Activated CD4-positive, alpha-beta T cell treated with anti-CD3 and anti-CD28 coated beads for 1 hour (primary cell): ENCODE data around the gene GOLGA5.
"Not testable (repeated sequence)": the region's sequence is repeated elsewhere in the genome, so short reads cannot be mapped to it uniquely, and the experiment has no call there.

ENCODE experiments used
- DNase-seq: peaks from one replicate; pipeline ENCODE4 v3.0.0-alpha.2; 2020

Gene GOLGA5

DNA sequence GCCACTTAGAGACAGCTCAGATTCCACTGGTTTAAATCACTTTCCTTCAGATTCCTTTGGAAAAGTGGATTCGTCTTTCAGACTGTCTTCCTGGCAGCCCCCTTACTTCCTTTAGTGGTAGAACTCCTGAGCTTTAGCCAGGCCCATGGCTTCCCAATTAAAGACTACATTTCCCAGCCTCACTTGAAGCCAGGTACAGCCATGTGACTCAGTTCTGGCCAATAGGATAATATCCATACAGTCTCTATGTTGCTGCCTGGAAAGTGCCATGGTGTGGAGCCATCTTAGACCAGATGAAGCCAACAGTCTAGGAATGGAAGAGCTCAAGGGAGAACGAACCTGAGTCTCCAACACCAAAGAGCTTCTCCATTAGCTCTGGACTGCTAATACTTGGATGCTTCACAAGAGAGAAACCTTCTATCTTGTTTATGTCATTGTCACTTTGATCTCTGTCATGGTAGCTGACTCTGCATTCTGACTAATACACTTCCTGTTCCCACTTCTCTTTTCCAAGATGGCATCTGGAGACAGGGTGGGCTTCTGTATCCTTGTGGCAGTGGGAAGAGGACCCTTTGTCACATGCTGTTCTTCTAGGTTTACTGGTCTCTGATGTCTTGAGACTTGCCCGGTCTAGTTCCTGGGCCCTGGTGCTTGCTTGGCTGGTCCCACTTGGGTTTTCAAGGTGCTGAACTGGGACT lies 15.1 kb upstream of the GOLGA5 start:
- not testable (repeated sequence) for DNase-seq

DNA sequence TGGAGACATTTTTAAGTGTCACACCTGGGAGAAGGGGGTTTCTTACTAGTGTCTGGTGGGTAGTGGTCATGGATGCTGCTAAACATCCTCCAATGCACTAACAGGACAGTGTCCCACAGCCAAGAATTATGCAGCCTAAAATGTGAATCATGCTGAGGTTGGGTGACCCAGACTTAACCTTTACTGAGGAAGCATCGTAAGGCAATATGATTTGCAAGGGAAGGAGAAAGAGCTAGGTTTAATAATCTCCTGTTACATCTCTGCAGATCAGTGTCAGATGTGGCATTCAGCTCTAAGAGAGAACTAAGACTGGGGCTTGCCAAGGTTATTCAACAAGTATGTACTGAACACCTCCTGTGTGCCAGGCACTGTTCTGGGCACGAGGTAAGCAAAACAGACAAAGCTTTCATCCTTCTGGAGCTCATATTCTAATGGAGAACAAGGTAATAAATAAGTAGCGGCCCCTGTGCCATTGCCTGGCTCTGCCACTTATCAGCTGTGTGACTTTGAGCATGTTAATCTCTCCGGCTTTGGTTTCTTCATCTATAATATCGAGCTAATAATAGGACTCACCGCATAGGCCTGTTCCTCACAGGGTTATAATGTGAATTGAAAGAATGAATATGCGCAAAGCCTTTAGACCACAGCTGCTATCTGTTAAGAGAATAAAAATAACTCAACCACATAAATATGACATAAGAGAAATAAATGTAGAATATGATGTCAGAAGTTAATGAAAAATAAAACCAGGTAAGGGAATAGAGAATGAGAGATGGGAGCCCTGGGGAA lies 13.5 kb upstream of the GOLGA5 start:
- no peak for DNase-seq

GRCh38 chr14:92781350-92781749 lies 12.8 kb upstream of the GOLGA5 start:
- no peak for DNase-seq

GRCh38 chr14:92783813-92784431 lies 10.2 kb upstream of the GOLGA5 start:
- DNase-seq, result no peak

- no peak for DNase-seq
These were observed 8.3 kb upstream of the GOLGA5 start for GRCh38 chr14:92785667-92786426.

DNA sequence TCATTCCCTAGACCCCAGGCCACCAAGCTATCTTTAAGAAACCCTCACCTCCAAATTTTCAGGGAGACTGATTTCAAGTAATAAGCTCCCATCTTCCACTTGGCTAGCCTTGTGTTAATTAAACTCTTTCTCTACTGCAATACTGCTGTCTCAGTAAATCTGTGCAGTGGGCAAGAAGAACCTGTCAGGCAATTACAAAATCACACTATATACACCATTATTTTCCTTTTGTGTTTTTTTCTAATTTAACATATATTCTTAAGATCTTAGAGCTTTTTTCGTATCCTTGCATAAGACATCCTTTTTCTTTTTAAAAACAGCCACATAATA lies 7.7 kb upstream of the GOLGA5 start:
- no peak for DNase-seq

GRCh38 chr14:92787554-92787953 lies 6.6 kb upstream of the GOLGA5 start:
- no peak for DNase-seq

GRCh38 chr14:92789457-92790089 lies 4.5 kb upstream of the GOLGA5 start:
- DNase-seq, result no peak

- no peak for DNase-seq
These were observed 1.2 kb upstream of the GOLGA5 start for GRCh38 chr14:92792885-92793284.

GRCh38 chr14:92794547-92794941 lies 439 bp downstream of the GOLGA5 start:
- no peak for DNase-seq

DNA sequence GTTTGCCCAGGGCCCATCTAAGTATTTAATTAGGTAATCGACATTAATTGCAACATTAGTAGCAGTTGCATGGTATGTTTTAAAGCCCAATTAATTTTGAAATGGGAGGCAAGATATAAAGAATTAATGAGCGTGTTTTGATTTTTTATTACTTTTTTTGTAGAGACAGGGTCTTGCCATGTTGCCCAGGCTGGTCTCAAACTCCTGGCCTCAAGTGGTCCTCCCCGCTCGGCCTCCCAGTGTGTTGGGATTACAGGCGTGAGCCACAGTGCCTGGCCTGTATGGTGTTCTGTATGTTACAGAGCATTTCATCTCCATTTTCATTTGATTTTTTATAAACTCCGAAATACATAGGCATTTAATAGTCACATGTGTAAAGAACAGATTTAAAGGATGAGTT lies 856 bp downstream of the GOLGA5 start:
- no peak for DNase-seq

DNA sequence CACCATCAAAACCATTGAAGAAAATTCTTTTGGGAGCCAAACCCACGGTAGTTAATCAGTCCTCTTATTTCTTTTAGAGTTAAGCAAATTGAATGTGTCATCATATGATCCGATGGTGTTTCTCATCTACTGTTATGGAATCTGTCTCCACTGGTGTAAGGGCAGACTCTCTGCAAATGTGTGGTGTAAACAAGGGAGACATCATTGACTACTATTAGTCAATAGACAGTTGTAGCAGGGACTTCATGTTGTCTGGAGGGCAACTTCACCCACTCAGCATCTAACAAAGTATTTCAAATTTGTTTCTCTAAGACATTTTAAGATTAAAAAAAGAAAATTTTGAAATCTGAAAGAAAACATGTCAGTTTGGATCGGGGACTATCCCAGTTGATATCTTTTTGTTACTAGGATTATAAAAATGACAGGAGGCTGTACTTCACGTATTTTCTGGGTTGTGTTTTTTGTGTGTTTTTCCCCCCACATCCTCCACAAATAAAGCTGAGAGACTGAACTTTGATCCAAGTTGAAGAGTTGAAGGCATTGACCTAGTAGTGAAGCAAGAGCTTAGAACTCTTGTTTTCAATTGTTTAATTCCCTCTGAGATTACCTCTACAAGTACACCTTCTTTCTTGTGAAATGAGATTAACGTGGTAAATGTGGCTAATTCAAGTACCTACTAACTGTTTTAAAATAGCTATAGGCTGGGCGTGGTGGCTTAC lies 4.0 kb downstream of the GOLGA5 start:
- no peak for DNase-seq

DNA sequence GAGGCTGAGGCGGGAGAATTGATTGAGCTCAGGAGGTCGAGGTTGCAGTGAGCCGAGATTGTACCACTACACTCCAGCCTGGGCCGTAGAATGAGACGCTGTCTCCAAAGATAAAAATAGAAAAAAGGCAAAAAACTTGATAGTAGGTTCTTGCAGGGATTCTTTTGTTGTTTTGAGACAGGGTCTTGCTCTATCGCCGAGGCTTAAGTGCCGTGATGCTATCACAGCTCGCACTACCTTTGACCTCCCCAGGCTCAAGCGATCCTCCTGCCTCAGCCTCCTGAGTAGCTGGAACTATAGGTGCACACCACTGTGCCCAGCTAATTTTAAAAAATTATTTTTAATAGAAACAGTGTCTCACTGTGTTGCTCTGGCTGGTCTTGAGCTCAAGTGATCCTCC lies 4.7 kb downstream of the GOLGA5 start:
- no peak for DNase-seq

- no peak for DNase-seq
These were observed 5.9 kb downstream of the GOLGA5 start for GRCh38 chr14:92800012-92800411.

DNA sequence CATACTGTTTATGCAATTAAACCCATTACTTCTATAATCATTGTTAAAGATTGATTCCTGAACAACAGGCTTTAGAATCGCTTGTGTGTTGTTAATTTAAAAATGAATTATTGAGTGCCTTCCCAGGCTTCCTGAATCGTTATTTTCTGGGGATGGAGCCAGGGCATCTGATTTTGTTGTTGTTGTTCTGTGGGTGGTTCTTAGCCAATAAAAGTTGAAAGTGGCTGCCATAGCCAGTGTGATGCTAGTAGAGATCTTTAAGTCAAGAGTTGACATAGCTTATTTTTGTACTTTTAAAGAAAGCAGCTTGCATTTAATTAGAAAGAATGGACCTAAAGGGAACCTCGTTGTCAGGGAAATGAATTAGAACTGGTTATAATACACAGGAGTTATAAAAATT lies 6.4 kb downstream of the GOLGA5 start:
- DNase-seq, result no peak

DNA sequence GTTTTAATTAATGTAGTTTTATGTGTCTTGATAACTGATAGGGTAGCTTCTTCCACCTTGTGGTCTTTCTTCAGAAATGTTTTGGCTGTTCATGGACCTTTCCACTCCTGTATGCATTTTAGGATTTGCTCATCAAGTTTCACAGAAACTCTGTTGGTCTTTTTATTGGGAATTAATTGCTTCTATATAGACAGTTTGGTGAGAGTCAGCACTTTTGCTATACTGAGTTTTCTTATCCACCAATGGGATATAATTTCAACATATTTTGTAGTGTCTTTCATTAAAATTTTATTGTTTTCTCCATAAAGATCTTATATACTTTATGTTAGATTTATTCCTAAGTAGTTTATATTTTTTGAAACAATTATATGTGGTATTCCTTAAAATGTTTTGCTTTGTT lies 7.8 kb downstream of the GOLGA5 start:
- DNase-seq, result no peak

DNA sequence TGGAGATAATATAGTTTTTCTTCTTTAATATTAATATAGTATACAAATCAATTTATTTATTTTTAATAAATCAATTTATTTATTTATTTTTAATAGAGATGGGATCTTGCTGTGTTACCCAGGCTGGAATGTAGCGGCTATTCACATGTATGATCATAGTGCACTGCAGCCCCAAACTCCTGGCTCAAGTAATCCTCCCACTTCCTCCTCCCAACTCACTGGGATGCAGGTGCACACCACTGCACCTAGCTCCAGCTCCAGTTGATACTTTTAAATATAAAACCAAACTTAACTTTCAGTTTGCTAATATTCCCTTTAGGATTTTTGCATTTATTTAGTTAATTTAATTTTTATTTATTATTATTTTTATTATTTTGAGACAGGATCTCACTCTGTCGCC lies 8.6 kb downstream of the GOLGA5 start:
- DNase-seq, result no peak

DNA sequence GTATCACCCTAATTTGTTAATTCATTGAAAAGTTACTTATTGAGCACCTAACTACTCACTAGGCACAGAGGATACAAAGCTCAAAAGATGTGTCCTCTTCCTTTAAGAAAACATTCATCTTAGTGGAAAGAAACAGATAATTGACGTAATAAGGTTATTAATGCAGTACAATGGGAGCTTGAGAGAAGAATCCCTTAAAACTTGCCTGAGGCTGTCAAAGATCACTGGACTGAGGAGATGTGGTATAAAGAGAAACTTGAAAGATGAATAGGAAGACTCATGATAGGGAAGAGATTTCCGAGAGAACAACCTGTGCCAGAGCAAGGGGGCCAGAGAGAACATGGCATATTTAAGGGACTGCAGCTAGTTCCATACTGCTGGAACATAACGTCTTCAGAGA lies 19.1 kb downstream of the GOLGA5 start:
- no peak for DNase-seq

- DNase-seq, result no peak
These were observed 25.0 kb downstream of the GOLGA5 start for GRCh38 chr14:92819011-92819597.

GRCh38 chr14:92819680-92820535 lies 25.8 kb downstream of the GOLGA5 start:
- not testable (repeated sequence) for DNase-seq

DNA sequence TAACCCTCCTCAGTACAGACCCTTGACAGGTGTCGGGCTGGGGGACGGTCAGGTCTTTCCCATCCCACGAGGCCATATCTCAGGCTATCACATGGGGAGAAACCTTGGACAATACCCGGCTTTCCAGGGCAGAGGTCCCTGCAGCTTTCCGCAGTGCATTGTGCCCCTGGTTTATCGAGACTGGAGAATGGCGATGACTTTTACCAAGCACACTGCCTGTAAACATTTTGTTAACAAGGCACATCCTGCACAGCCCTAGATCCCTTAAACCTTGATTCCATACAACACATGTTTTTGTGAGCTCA lies 26.4 kb downstream of the GOLGA5 start:
- DNase-seq, result not testable (repeated sequence)
